Measurements from ENCODE around the gene GPS1.

DNA sequence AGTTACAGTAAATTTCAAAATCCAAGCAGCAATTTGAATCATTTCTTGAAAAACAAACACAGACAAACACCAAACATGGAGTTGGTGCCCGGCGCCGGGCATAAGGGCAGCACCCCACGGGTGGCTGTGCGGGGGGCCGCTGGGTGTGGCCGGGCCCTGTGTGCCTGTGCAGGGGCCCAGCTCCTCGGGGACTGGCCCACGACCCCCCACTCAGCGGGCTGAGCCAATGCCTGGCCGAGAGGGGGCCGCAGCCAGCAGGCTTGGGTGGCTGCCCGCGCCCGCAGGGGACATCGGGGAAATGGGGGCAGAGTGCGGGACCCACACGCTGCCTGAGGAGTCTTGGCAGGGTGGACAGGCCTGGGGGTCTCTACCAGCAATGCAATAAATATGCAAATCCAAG, 26.7 kb downstream of the GPS1 start:
- TF ChIP-seq, protein P1, sequence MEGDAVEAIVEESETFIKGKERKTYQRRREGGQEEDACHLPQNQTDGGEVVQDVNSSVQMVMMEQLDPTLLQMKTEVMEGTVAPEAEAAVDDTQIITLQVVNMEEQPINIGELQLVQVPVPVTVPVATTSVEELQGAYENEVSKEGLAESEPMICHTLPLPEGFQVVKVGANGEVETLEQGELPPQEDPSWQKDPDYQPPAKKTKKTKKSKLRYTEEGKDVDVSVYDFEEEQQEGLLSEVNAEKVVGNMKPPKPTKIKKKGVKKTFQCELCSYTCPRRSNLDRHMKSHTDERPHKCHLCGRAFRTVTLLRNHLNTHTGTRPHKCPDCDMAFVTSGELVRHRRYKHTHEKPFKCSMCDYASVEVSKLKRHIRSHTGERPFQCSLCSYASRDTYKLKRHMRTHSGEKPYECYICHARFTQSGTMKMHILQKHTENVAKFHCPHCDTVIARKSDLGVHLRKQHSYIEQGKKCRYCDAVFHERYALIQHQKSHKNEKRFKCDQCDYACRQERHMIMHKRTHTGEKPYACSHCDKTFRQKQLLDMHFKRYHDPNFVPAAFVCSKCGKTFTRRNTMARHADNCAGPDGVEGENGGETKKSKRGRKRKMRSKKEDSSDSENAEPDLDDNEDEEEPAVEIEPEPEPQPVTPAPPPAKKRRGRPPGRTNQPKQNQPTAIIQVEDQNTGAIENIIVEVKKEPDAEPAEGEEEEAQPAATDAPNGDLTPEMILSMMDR (IDR thresholded peaks at IDR 0.05 in 2 of 3, conservative IDR thresholded peaks at IDR 0.05 in 1 of 3; ENCODE audit: control insufficient read depth in 2 of 3, extremely low read depth in 1 of 3, insufficient read depth in 1 of 3, low read depth in 3 of 3, low read length in 3 of 3), result no peak
- no peak for TF ChIP-seq POLR2AphosphoS5 (IDR thresholded peaks at IDR 0.05; ENCODE audit: low read length)
- no peak for TF ChIP-seq RAD51 (IDR thresholded peaks at IDR 0.05)
- no peak for TF ChIP-seq CHD4 (IDR thresholded peaks at IDR 0.05)
- TF ChIP-seq EGR1 (IDR thresholded peaks at IDR 0.05; ENCODE audit: borderline replicate concordance in 1 of 2, low read depth in 2 of 2, low read length in 2 of 2), result no peak
- TF ChIP-seq BHLHE40 (IDR thresholded peaks at IDR 0.05; ENCODE audit: borderline replicate concordance in 1 of 2, low read depth in 2 of 2, low read length in 1 of 2), result no peak
- no peak for TF ChIP-seq RAD21 (IDR thresholded peaks at IDR 0.05; ENCODE audit: insufficient read depth, low read depth, low read length)
- TF ChIP-seq, protein P2, sequence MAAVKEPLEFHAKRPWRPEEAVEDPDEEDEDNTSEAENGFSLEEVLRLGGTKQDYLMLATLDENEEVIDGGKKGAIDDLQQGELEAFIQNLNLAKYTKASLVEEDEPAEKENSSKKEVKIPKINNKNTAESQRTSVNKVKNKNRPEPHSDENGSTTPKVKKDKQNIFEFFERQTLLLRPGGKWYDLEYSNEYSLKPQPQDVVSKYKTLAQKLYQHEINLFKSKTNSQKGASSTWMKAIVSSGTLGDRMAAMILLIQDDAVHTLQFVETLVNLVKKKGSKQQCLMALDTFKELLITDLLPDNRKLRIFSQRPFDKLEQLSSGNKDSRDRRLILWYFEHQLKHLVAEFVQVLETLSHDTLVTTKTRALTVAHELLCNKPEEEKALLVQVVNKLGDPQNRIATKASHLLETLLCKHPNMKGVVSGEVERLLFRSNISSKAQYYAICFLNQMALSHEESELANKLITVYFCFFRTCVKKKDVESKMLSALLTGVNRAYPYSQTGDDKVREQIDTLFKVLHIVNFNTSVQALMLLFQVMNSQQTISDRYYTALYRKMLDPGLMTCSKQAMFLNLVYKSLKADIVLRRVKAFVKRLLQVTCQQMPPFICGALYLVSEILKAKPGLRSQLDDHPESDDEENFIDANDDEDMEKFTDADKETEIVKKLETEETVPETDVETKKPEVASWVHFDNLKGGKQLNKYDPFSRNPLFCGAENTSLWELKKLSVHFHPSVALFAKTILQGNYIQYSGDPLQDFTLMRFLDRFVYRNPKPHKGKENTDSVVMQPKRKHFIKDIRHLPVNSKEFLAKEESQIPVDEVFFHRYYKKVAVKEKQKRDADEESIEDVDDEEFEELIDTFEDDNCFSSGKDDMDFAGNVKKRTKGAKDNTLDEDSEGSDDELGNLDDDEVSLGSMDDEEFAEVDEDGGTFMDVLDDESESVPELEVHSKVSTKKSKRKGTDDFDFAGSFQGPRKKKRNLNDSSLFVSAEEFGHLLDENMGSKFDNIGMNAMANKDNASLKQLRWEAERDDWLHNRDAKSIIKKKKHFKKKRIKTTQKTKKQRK (IDR thresholded peaks at IDR 0.05; ENCODE audit: low read depth, low read length), result no peak
- TF ChIP-seq, protein P3, sequence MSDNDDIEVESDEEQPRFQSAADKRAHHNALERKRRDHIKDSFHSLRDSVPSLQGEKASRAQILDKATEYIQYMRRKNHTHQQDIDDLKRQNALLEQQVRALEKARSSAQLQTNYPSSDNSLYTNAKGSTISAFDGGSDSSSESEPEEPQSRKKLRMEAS (IDR thresholded peaks at IDR 0.05; ENCODE audit: low read depth, low read length), result no peak
- TF ChIP-seq SP1 (IDR thresholded peaks at IDR 0.05; ENCODE audit: low read depth, low read length), result no peak
- no peak for TF ChIP-seq MEF2B (IDR thresholded peaks at IDR 0.05; ENCODE audit: partially characterized antibody, poor library complexity, severe bottlenecking)
